GM12878 (cell line): ENCODE results near the gene LTB. TPM values are rescaled to one million over a fixed set of nuclear protein-coding genes. Genes with fewer than 3 reads are reported as not detected.
"Not testable (repeated sequence)": the region's sequence is repeated elsewhere in the genome, so short reads cannot be mapped to it uniquely, and the experiment has no call there.

Experiments
- ATAC-seq: fragments of 200-7000 bp; cut with Tn5 transposase; 3 replicates; pipeline ENCODE4 v1.9.1; 2020; ENCODE audit warnings: mild to moderate bottlenecking, moderate library complexity
- BruUV-seq: library from RNA; stranded (reverse); fragments of 400-500 nt; replicated peaks from 2 replicates; lab custom pipeline; 2021; lab: Mats Ljungman, UMichigan
- CTCF ChIA-PET: fragments of 300-600 bp; sonication (Branson Sonifier 250); formaldehyde crosslinking; extraction: SDS; loops from one replicate; lab custom pipeline; 2021; ENCODE audit warnings: inconsistent platforms; lab: Yijun Ruan, JAX
- POLR2A ChIA-PET: fragments of 350-600 bp; formaldehyde crosslinking; extraction: SDS; loops from one replicate; lab custom pipeline; 2021; ENCODE audit warnings: inconsistent platforms; lab: Charles Lee
- RAD21 ChIA-PET: fragments of 300-600 bp; sonication (Branson Sonifier 250); formaldehyde crosslinking; loops from one replicate; lab custom pipeline; 2023; ENCODE audit warnings: antibody characterized with exemption; ENCODE audit not compliant: unreplicated experiment; lab: Charles Lee
- SMC1A ChIA-PET: fragments of 300-600 bp; sonication (Branson Sonifier 250); formaldehyde crosslinking; loops from one replicate; lab custom pipeline; 2023; ENCODE audit not compliant: unreplicated experiment, uncharacterized antibody; lab: Charles Lee
- DNase-seq: peaks from one replicate; pipeline ENCODE4 v3.0.0-alpha.2; 2011; ENCODE audit warnings: low read depth, low spot score
- FAIRE-seq: peaks from 3 replicates; lab custom pipeline; 2011; peaks lifted over from hg19 to GRCh38; lab: Jason Lieb, UNC
- H2AFZ ChIP-seq: 2 replicates; pipeline ENCODE4 v1.6.0; 2011; ENCODE audit warnings: low read depth, low read length, control low read depth; ENCODE audit not compliant: control insufficient read depth
- H3K27ac ChIP-seq: 2 replicates; pipeline ENCODE4 v1.5.1; 2011; ENCODE audit warnings: control low read depth; ENCODE audit not compliant: control insufficient read depth, insufficient read depth
- H3K27me3 ChIP-seq, 2 experiments: replicated peaks in 1 of 2; 2 replicates each; pipeline versions ENCODE4 v1.6.0 to v1.6.1; 2011; ENCODE audit warnings: low read length in 1 of 2; ENCODE audit not compliant: control insufficient read depth in 2 of 2, insufficient read depth in 2 of 2
- H3K36me3 ChIP-seq, 2 experiments: 2 replicates each; pipeline ENCODE4 v1.5.1; 2011; ENCODE audit warnings: low read length in 1 of 2; ENCODE audit not compliant: control insufficient read depth in 2 of 2, insufficient read depth in 2 of 2
- H3K4me1 ChIP-seq: 2 replicates; pipeline ENCODE4 v1.6.1; 2011; ENCODE audit warnings: mild to moderate bottlenecking, low read length, moderate library complexity, mixed read lengths; ENCODE audit not compliant: control insufficient read depth, insufficient read depth
- H3K4me2 ChIP-seq: 2 replicates; pipeline ENCODE4 v1.6.0; 2011; ENCODE audit warnings: control low read depth; ENCODE audit not compliant: control insufficient read depth, insufficient read depth
- H3K4me3 ChIP-seq: fragments of 200-600 bp; sonication (generic); 2 replicates; pipeline ENCODE4 v1.5.1; 2016
- H3K79me2 ChIP-seq: 2 replicates; pipeline ENCODE4 v1.6.0; 2011; ENCODE audit warnings: low read length; ENCODE audit not compliant: control insufficient read depth, insufficient read depth
- H3K9ac ChIP-seq: 2 replicates; pipeline ENCODE4 v1.8.0; 2011; ENCODE audit warnings: low read length, control low read depth, mixed read lengths; ENCODE audit not compliant: control insufficient read depth, insufficient read depth
- H3K9me3 ChIP-seq: replicated peaks from 3 replicates; pipeline ENCODE4 v1.5.1; 2011; ENCODE audit warnings: mild to moderate bottlenecking, low read length; ENCODE audit not compliant: control insufficient read depth, insufficient read depth
- H4K20me1 ChIP-seq: 2 replicates; pipeline ENCODE4 v1.6.0; 2011; ENCODE audit not compliant: control insufficient read depth, insufficient read depth
- EED ChIP-seq: sonication (generic); IDR thresholded peaks from 2 replicates; pipeline ENCODE4 v1.6.1; 2016; ENCODE audit warnings: antibody characterized with exemption, low read depth
- ETV6 ChIP-seq, 2 experiments: fragments of 450-650 bp in 1 of 2; IDR thresholded peaks in 1 of 2; conservative IDR thresholded peaks in 1 of 2; 2 replicates each; pipeline ENCODE4 v1.6.1; 2014; ENCODE audit warnings: antibody characterized with exemption in 1 of 2, borderline replicate concordance in 1 of 2, low read depth in 1 of 2, mild to moderate bottlenecking in 1 of 2, moderate library complexity in 1 of 2
- FOXK2 ChIP-seq: fragments of 450-650 bp; IDR thresholded peaks from 2 replicates; pipeline ENCODE4 v1.6.1; 2017; ENCODE audit warnings: mild to moderate bottlenecking, moderate library complexity
- FOXM1 ChIP-seq: IDR thresholded peaks from 2 replicates; pipeline ENCODE4 v1.6.1; 2012; ENCODE audit warnings: low read depth, mild to moderate bottlenecking, inconsistent platforms, low read length, moderate library complexity
- IKZF1 ChIP-seq: fragments of 450-650 bp; conservative IDR thresholded peaks from 2 replicates; pipeline ENCODE4 v1.6.1; 2017; ENCODE audit warnings: antibody characterized with exemption, mild to moderate bottlenecking
- IKZF2 ChIP-seq, 2 experiments: fragments of 450-650 bp; IDR thresholded peaks; 2 replicates each; pipeline ENCODE4 v1.6.1; 2017; ENCODE audit warnings: mild to moderate bottlenecking in 2 of 2, moderate library complexity in 2 of 2
- MLLT1 ChIP-seq: fragments of 450-650 bp; IDR thresholded peaks from 2 replicates; pipeline ENCODE4 v1.6.1; 2016; ENCODE audit warnings: mild to moderate bottlenecking
- NBN ChIP-seq: fragments of 450-650 bp; IDR thresholded peaks from 2 replicates; pipeline ENCODE4 v1.6.1; 2016
- RAD21 ChIP-seq: IDR thresholded peaks from 2 replicates; pipeline ENCODE4 v1.6.1; 2011; ENCODE audit warnings: mild to moderate bottlenecking, low read depth, low read length, moderate library complexity; ENCODE audit not compliant: insufficient read depth
- SKIL ChIP-seq: fragments of 450-650 bp; IDR thresholded peaks from 2 replicates; pipeline ENCODE4 v1.6.1; 2017; ENCODE audit warnings: mild to moderate bottlenecking, low read depth, inconsistent platforms; ENCODE audit not compliant: poor library complexity, severe bottlenecking
- SMC3 ChIP-seq: IDR thresholded peaks from 2 replicates; pipeline ENCODE4 v1.6.1; 2011; ENCODE audit warnings: low read length, improper control_type of control experiment, borderline replicate concordance
- SPI1 ChIP-seq: IDR thresholded peaks from 2 replicates; pipeline ENCODE4 v1.6.1; 2011; ENCODE audit warnings: low read depth, mild to moderate bottlenecking, low read length, moderate library complexity, borderline replicate concordance; ENCODE audit not compliant: insufficient read depth
- YY1 ChIP-seq: IDR thresholded peaks from 2 replicates; pipeline ENCODE4 v1.6.1; 2011; ENCODE audit warnings: low read depth, mild to moderate bottlenecking, low read length
- ZNF592 ChIP-seq: fragments of 450-650 bp; IDR thresholded peaks from 2 replicates; pipeline ENCODE4 v1.6.1; 2017; ENCODE audit warnings: mild to moderate bottlenecking, moderate library complexity
- WGBS: methylation state at CpG from one replicate; pipeline ENCODE4 v1.1.6; 2016; ENCODE audit warnings: low lambda C conversion rate; ENCODE audit not compliant: insufficient replicate concordance, insufficient coverage; ENCODE audit errors: missing lambda C conversion rate; 5-methylcytosine and 5-hydroxymethylcytosine counted together
- in situ Hi-C: fragments of 300-500 bp; cut with MboI; formaldehyde crosslinking; loops from 9 replicates; pipeline ENCODE4 v1.14.3; 2018; ENCODE audit warnings: mixed read lengths
- intact Hi-C: fragments of 100-400 bp; cut with micrococcal nuclease; formaldehyde crosslinking; loops from one replicate; pipeline ENCODE4 v1.14.2; 2022; ENCODE audit not compliant: unreplicated experiment
- polyA plus RNA-seq, 11 experiments: library from polyadenylated mRNA; depleted of rRNA in 4 of 11; unstranded in 6 of 11; stranded (reverse) in 5 of 11; fragments of >200 nt; fragmentation: Nextera tagmentation in 4 of 11; fragmentation: Illumina TruSeq in 1 of 11; extraction: Ambion mirVana in 4 of 11; extraction: Trizol in 1 of 11; gene quantifications; 1 replicate in 1 of 11; 2 replicates in 10 of 11; pipeline versions ENCODE4 v1.2.1 to v1.2.3, GENCODE V29; 2011 to 2016; ENCODE audit warnings: inconsistent platforms in 2 of 11, missing spikeins in 2 of 11, low read depth in 1 of 11
- total RNA-seq, 4 experiments: library from RNA; depleted of rRNA in 3 of 4; stranded (reverse); fragments of >200 nt in 3 of 4; fragmentation: Illumina TruSeq in 1 of 4; extraction: Trizol in 1 of 4; gene quantifications; 2 replicates each; pipeline versions ENCODE4 v1.2.1 to v1.2.3, GENCODE V29; 2013 to 2021

The LTB gene
- total and polyA plus RNA-seq, 10 of the 15 experiments (the other 5 are each of a cell fraction or from before 2014, with no cell fraction given): 0.71 to 74.3 (median 20.0) TPM

GRCh38 chr6:31551371-31551770 lies 30.9 kb downstream of the LTB start:
- H3K27me3 ChIP-seq, H3K9ac ChIP-seq, H3K4me3 ChIP-seq, H3K36me3 ChIP-seq, H3K27ac ChIP-seq, H3K9me3 ChIP-seq, BruUV-seq, DNase-seq, H4K20me1 ChIP-seq, H2AFZ ChIP-seq, H3K4me2 ChIP-seq: not testable (repeated sequence)
- peaks cover 18% of the 10 kb centered on the region for H3K79me2 ChIP-seq
- WGBS: 1% methylated on average over 5 of the region's 5 CpGs
- RAD21 ChIA-PET: interaction anchor here (0.7 to 16.9 kb wide), 23 partner anchors 8 to 281 kb away, joined by 3 to 668 read pairs (median 6); partner anchors contain the start of genes C6orf47, CLIC1, DDX39B and HSPA1B
- peaks cover 33% of the 10 kb centered on the region for H3K4me1 ChIP-seq
- intact Hi-C loops (loop anchor here (1.0 to 2.0 kb wide), 2 partner anchors 29 to 47 kb away; no protein-coding TSS in a partner anchor), in situ Hi-C loops (loop anchor here (25.0 kb wide), 2 partner anchors 1061 to 1411 kb away; partner anchors contain the start of genes BRD2 and HLA-DMA)
- CTCF ChIA-PET: interaction anchor here (0.6 to 34.8 kb wide), 25 partner anchors 9 to 371 kb away, joined by 3 to 2098 read pairs (median 6); partner anchors contain the start of genes AIF1, DDX39B, LST1 and LTA
- FAIRE-seq (peak; percentile 41), ATAC-seq (peak; percentile 57)
- SMC1A ChIA-PET: interaction anchor here (0.7 to 34.7 kb wide), 15 partner anchors 9 to 279 kb away, joined by 3 to 1989 read pairs (median 6); partner anchors contain the start of genes AIF1, DDX39B, GPANK1 and LST1
- POLR2A ChIA-PET: interaction anchor here (0.6 to 8.5 kb wide), 13 partner anchors 9 to 271 kb away, joined by 4 to 164 read pairs (median 9); partner anchors contain the start of genes BAG6, C6orf47, DDX39B and LST1
- TF ChIP-seq EED (peak; percentile 69), YY1 (peak; percentile 70), MLLT1 (peak; percentile 60), IKZF2 (IDR thresholded peaks at IDR 0.05) (peak; percentile 70 to 79), FOXK2 (peak; percentile 43), ZNF592 (peak; percentile 47; the same call in 1 of the 2 replicates), SMC3 (peak; percentile 95), ETV6 (conservative IDR thresholded peaks at IDR 0.05 in 1 of 2, IDR thresholded peaks at IDR 0.05 in 1 of 2; ENCODE audit: borderline replicate concordance in 1 of 2, low read depth in 1 of 2) (peak in 1 of 2 experiments; percentile 50; a peak in 1 of 4 replicates), RAD21 (peak; percentile 97), FOXM1 (peak; percentile 59; the same call in 1 of the 2 replicates), SPI1 (peak; percentile 17; the same call in 1 of the 2 replicates), NBN (peak; percentile 50; the same call in 1 of the 2 replicates), SKIL (peak; percentile 37), IKZF1 (peak; percentile 74; the same call in 1 of the 2 replicates)
